Measurements from ENCODE around the gene PIP4K2B.
"Not testable (repeated sequence)": the region's sequence is repeated elsewhere in the genome, so short reads cannot be mapped to it uniquely, and the experiment has no call there.

The PIP4K2B gene

GRCh38 chr17:38733282-38733981 is 65.9 kb downstream of the PIP4K2B start:
- DNase-seq (no peak), ATAC-seq (replicated peaks) (peak in 1 of 2 donors; percentile 20)
- H3K4me1 Mint-ChIP-seq, result peaks cover 45 to 50% of the 10 kb centered on the region in 2 donors
- H3K9me3 Mint-ChIP-seq, result no peaks in the 10 kb centered on the region
- no peak overlapping the region for H3K4me3 Mint-ChIP-seq
- peaks cover under 1 to 4% of the 10 kb centered on the region in 2 donors for H3K36me3 Mint-ChIP-seq
- peak overlapping the region; percentile 52 for H3K27ac Mint-ChIP-seq
- peaks cover 8 to 12% of the 10 kb centered on the region in 2 donors for H3K27me3 Mint-ChIP-seq

- H3K27me3 Mint-ChIP-seq, result peaks cover 4 to 5% of the 10 kb centered on the region in 2 donors
- DNase-seq (no peak), ATAC-seq (replicated peaks) (no peak)
- H3K9me3 Mint-ChIP-seq, result peaks cover 2 to 7% of the 10 kb centered on the region in 2 donors
- peaks cover 8 to 13% of the 10 kb centered on the region in 2 donors for H3K36me3 Mint-ChIP-seq
- no peak overlapping the region for H3K4me3 Mint-ChIP-seq
- no peak overlapping the region for H3K27ac Mint-ChIP-seq
- peaks cover 48 to 58% of the 10 kb centered on the region in 2 donors for H3K4me1 Mint-ChIP-seq
Observed at GRCh38 chr17:38732376-38733281, 66.7 kb downstream of the PIP4K2B start.

- Mint-ChIP-seq H3K4me1 (peaks cover 52 to 65% of the 10 kb centered on the region in 2 donors), H3K4me3 (no peak overlapping the region), H3K27me3 (peaks cover 4 to 5% of the 10 kb centered on the region in 2 donors), H3K27ac (no peak overlapping the region), H3K36me3 (peaks cover 12 to 17% of the 10 kb centered on the region in 2 donors), H3K9me3 (peaks cover 2 to 7% of the 10 kb centered on the region in 2 donors)
- DNase-seq, result no peak
- no peak for ATAC-seq (replicated peaks)
Observed at GRCh38 chr17:38731526-38732294, 67.6 kb downstream of the PIP4K2B start.

GRCh38 chr17:38730526-38731379 is 68.6 kb downstream of the PIP4K2B start:
- H3K36me3 Mint-ChIP-seq, result peaks cover 15 to 19% of the 10 kb centered on the region in 2 donors

GRCh38 chr17:38729886-38730525 is 69.3 kb downstream of the PIP4K2B start, which contains the start of gene CISD3:
TSS of gene CISD3 (plus strand) at chr17:38730341. CDS start at chr17:38730359, 18 bp downstream.
- Mint-ChIP-seq H3K27me3 (no peaks in the 10 kb centered on the region), H3K4me3 (peak within 1 kb of the TSS; percentile 84 to 90), H3K27ac (peak within 1 kb of the TSS; percentile 95), H3K36me3 (peaks cover 21 to 25% of the 10 kb centered on the region in 2 donors), H3K9me3 (peaks cover 2 to 7% of the 10 kb centered on the region in 2 donors), H3K4me1 (peaks cover 54 to 77% of the 10 kb centered on the region in 2 donors)
- ATAC-seq (replicated peaks) (peak; percentile 89 to 92), DNase-seq (peak; percentile 80)

More at GRCh38 chr17:38730526-38731379, 68.6 kb downstream of the PIP4K2B start:
- H3K4me3 Mint-ChIP-seq, result peak overlapping the region; percentile 84 to 90
- H3K27me3 Mint-ChIP-seq, result peaks cover 4 to 5% of the 10 kb centered on the region in 2 donors
- H3K4me1 Mint-ChIP-seq, result peaks cover 56 to 75% of the 10 kb centered on the region in 2 donors
- peak overlapping the region; percentile 95 for H3K27ac Mint-ChIP-seq
- DNase-seq (no peak), ATAC-seq (replicated peaks) (peak in 1 of 2 donors; percentile 1)
- H3K9me3 Mint-ChIP-seq, result peaks cover 2 to 7% of the 10 kb centered on the region in 2 donors

- Mint-ChIP-seq H3K4me3 (peak overlapping the region; percentile 72 to 73), H3K9me3 (peaks cover 2 to 7% of the 10 kb centered on the region in 2 donors), H3K36me3 (peaks cover 25 to 27% of the 10 kb centered on the region in 2 donors), H3K4me1 (peaks cover 49 to 74% of the 10 kb centered on the region in 2 donors), H3K27me3 (no peaks in the 10 kb centered on the region), H3K27ac (peak overlapping the region; percentile 86)
- ATAC-seq (replicated peaks), result no peak
- DNase-seq, result no peak
Observed at GRCh38 chr17:38729368-38729885, 69.9 kb downstream of the PIP4K2B start.

- Mint-ChIP-seq H3K36me3 (peaks cover 27% of the 10 kb centered on the region in 2 donors), H3K4me1 (peaks cover 40 to 68% of the 10 kb centered on the region in 2 donors), H3K4me3 (peak overlapping the region; percentile 62 to 72), H3K27ac (peak overlapping the region; percentile 86), H3K27me3 (no peaks in the 10 kb centered on the region), H3K9me3 (peaks cover 2 to 7% of the 10 kb centered on the region in 2 donors)
- no peak for DNase-seq
- ATAC-seq (replicated peaks), result no peak
Observed at GRCh38 chr17:38728290-38728831, 71.0 kb downstream of the PIP4K2B start.

- peak overlapping the region; percentile 53 to 62 for H3K4me3 Mint-ChIP-seq
- H3K36me3 Mint-ChIP-seq, result peaks cover 33% of the 10 kb centered on the region in 2 donors
- no peak for DNase-seq
- H3K27ac Mint-ChIP-seq, result peak overlapping the region; percentile 86
- no peaks in the 10 kb centered on the region for H3K27me3 Mint-ChIP-seq
- no peak for ATAC-seq (replicated peaks)
- H3K4me1 Mint-ChIP-seq, result peaks cover 41 to 75% of the 10 kb centered on the region in 2 donors
- H3K9me3 Mint-ChIP-seq, result peaks cover 2 to 7% of the 10 kb centered on the region in 2 donors
Observed at GRCh38 chr17:38727736-38728135, 71.6 kb downstream of the PIP4K2B start.

GRCh38 chr17:38726145-38726544 is 73.2 kb downstream of the PIP4K2B start:
- not testable (repeated sequence) for ATAC-seq (replicated peaks); H3K27me3 Mint-ChIP-seq; H3K9me3 Mint-ChIP-seq; H3K4me3 Mint-ChIP-seq; DNase-seq; H3K27ac Mint-ChIP-seq
- peaks cover 38% of the 10 kb centered on the region in 2 donors for H3K36me3 Mint-ChIP-seq
- H3K4me1 Mint-ChIP-seq, result peaks cover 36 to 68% of the 10 kb centered on the region in 2 donors

- peak overlapping the region in 1 of 2 donors; percentile 19 for H3K4me3 Mint-ChIP-seq
- H3K36me3 Mint-ChIP-seq, result peaks cover 40 to 43% of the 10 kb centered on the region in 2 donors
- ATAC-seq (replicated peaks) (no peak), DNase-seq (no peak)
- H3K27ac Mint-ChIP-seq, result no peak overlapping the region
- H3K27me3 Mint-ChIP-seq, result no peaks in the 10 kb centered on the region
- H3K9me3 Mint-ChIP-seq, result peaks cover 2 to 7% of the 10 kb centered on the region in 2 donors
- H3K4me1 Mint-ChIP-seq, result peaks cover 32 to 71% of the 10 kb centered on the region in 2 donors
Observed at GRCh38 chr17:38725066-38725465, 74.3 kb downstream of the PIP4K2B start.

GRCh38 chr17:38724337-38724988 is 74.9 kb downstream of the PIP4K2B start:
- ATAC-seq (replicated peaks), result no peak
- Mint-ChIP-seq H3K4me3 (no peak overlapping the region), H3K9me3 (peaks cover 2 to 7% of the 10 kb centered on the region in 2 donors), H3K27me3 (no peaks in the 10 kb centered on the region), H3K36me3 (peaks cover 43 to 47% of the 10 kb centered on the region in 2 donors), H3K27ac (no peak overlapping the region), H3K4me1 (peaks cover 33 to 72% of the 10 kb centered on the region in 2 donors)
- DNase-seq, result no peak

GRCh38 chr17:38721802-38722201 is 77.6 kb downstream of the PIP4K2B start:
- Mint-ChIP-seq H3K4me3 (no peak overlapping the region), H3K4me1 (peaks cover 16 to 57% of the 10 kb centered on the region in 2 donors), H3K9me3 (no peaks in the 10 kb centered on the region), H3K27me3 (no peaks in the 10 kb centered on the region), H3K27ac (no peak overlapping the region), H3K36me3 (peaks cover 56% of the 10 kb centered on the region in 2 donors)
- no peak for ATAC-seq (replicated peaks)
- no peak for DNase-seq

All from stimulated activated naive B cell treated with anti-CD40 and anti-IgM and Interleukin-4, amounts not matched to agents 10 μg/mL and 1 μg/mL and 100 μg/mL, for 72 hours (primary cell).